ENCODE results near the gene ARG2.

DNA sequence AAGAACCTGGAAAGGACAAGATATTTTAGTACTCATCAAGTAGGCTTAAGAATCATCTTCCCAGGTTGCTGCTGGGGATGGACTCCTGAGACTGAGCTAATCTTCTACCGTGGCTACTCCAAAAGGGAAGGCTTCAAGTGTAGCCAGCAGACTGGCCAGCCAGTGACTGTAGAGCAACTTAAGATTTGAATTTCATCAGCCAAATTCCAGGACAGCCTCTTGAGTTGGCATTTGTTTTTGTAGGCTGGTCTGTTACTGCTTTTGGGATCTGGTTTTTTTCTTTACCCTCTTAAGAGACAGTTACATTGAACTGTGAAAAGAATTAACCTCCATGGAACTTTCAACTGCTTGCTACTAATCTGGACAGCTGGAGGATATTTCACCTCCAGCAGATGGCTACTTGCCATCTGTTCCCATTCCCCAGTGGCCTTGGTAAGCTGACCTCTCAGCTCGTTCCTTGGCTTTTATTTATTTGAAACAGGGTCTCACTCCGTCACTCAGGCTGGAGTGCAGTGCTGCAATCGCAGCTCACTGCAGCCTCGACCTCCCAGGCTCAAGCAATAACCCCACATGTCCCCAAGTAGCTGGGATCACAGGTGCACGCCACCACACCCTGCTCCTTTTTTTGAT lies 34.0 kb downstream of the ARG2 start:
- no peak for TF ChIP-seq EZH2 (IDR thresholded peaks at IDR 0.05; ENCODE audit: insufficient read depth, poor library complexity, severe bottlenecking)
- no peak for TF ChIP-seq EZH2phosphoT487 (IDR thresholded peaks at IDR 0.05; ENCODE audit: insufficient read depth, low read depth)
